MCF 10A (cell line): Measurements from ENCODE around the gene GID8. TPM values are rescaled to one million over a fixed set of nuclear protein-coding genes. Genes with fewer than 3 reads are reported as not detected.

Experiments used
- BruUV-seq: library from RNA; stranded (reverse); fragments of 400-500 nt; replicated peaks from 2 replicates; lab custom pipeline; 2021; lab: Mats Ljungman, UMichigan
- CTCF ChIA-PET: fragments of 300-600 bp; sonication (Branson Sonifier 250); formaldehyde crosslinking; extraction: SDS; loops from one replicate; lab custom pipeline; 2021; ENCODE audit warnings: antibody characterized with exemption, inconsistent platforms; lab: Yijun Ruan, JAX
- POLR2A ChIA-PET: fragments of 300-600, 350-650 bp; sonication (Branson Sonifier 250); formaldehyde crosslinking; extraction: SDS; loops from one replicate; lab custom pipeline; 2020; ENCODE audit warnings: antibody characterized with exemption, inconsistent platforms; lab: Yijun Ruan, JAX
- DNase-seq: peaks from one replicate; pipeline ENCODE4 v3.0.0-alpha.2; 2018; ENCODE audit not compliant: unreplicated experiment
- H3K27ac Mint-ChIP-seq: one replicate; pipeline ENCODE4 v1.8.0; 2022; ENCODE audit warnings: mild to moderate bottlenecking, low read depth, mixed read lengths; ENCODE audit not compliant: unreplicated experiment
- H3K27me3 Mint-ChIP-seq: one replicate; pipeline ENCODE4 v1.8.0; 2022; ENCODE audit warnings: mixed read lengths; ENCODE audit not compliant: insufficient read depth, unreplicated experiment
- H3K36me3 Mint-ChIP-seq: one replicate; pipeline ENCODE4 v1.8.0; 2022; ENCODE audit warnings: mild to moderate bottlenecking, moderate library complexity, mixed read lengths; ENCODE audit not compliant: insufficient read depth, unreplicated experiment
- H3K4me1 Mint-ChIP-seq: one replicate; pipeline ENCODE4 v1.8.0; 2022; ENCODE audit warnings: mixed read lengths; ENCODE audit not compliant: insufficient read depth, unreplicated experiment
- H3K4me3 Mint-ChIP-seq: one replicate; pipeline ENCODE4 v1.8.0; 2022; ENCODE audit warnings: mild to moderate bottlenecking, moderate library complexity, mixed read lengths; ENCODE audit not compliant: unreplicated experiment
- H3K9me3 Mint-ChIP-seq: one replicate; pipeline ENCODE4 v1.8.0; 2022; ENCODE audit warnings: mixed read lengths; ENCODE audit not compliant: unreplicated experiment
- CTCF ChIP-seq: fragments of 200-600 bp; IDR thresholded peaks from one replicate; pipeline ENCODE4 v1.8.0; 2022; ENCODE audit warnings: antibody characterized with exemption, mild to moderate bottlenecking; ENCODE audit not compliant: unreplicated experiment
- intact Hi-C: fragments of 100-400 bp; cut with micrococcal nuclease; formaldehyde crosslinking; loops from 2 replicates; pipeline ENCODE4 v1.14.1; 2022
- total RNA-seq: library from RNA; stranded (reverse); gene quantifications from 2 replicates; pipeline ENCODE4 v1.2.3, GENCODE V29; 2022

The GID8 gene
- total RNA-seq, 1 experiment from 2014 or later: 31.6 TPM

GRCh38 chr20:62964700-62965099, 26.8 kb downstream of the GID8 start:
- Mint-ChIP-seq H3K4me3 (no peak overlapping the region), H3K36me3 (no peaks in the 10 kb centered on the region), H3K4me1 (no peaks in the 10 kb centered on the region), H3K9me3 (no peaks in the 10 kb centered on the region), H3K27me3 (no peaks in the 10 kb centered on the region), H3K27ac (no peak overlapping the region)
- no TSS peak for BruUV-seq
- no peak for DNase-seq
- no peak for TF ChIP-seq CTCF
- intact Hi-C loops: no loop called here
- ChIA-PET CTCF (interaction anchor here (0.5 to 1.5 kb wide), 4 partner anchors 13 to 44 kb away, joined by 3 to 9 read pairs (median 3); no protein-coding TSS in a partner anchor), POLR2A (interaction anchor here (1.1 kb wide), 1 partner anchor 96 kb away, joined by 3 read pairs; no protein-coding TSS in a partner anchor)

DNA sequence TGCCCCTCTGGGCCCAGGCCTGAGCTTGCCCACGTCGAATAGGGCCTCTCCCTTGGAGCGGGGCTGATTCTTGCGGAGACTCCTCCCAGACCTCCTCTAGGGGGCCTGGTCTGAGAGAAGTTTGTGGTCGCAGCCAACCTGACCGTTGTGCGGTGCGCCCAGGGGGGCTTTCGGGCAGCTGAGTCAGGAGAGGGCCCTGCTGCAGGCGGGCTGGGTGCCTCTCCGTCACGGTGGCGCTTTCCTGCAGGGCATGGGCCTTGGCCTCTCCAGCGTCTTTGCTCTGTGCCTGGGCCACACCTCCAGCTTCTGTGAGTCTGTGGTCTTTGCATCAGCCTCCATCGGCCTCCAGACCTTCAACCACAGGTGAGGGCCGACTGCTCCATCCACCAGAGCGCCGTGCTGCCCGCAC, 27.4 kb downstream of the GID8 start:
- no peak for DNase-seq
- CTCF ChIA-PET: interaction anchor here (0.5 to 1.5 kb wide), 4 partner anchors 11 to 44 kb away, joined by 3 to 9 read pairs (median 3); no protein-coding TSS in a partner anchor
- Mint-ChIP-seq H3K4me3 (no peak overlapping the region), H3K4me1 (no peaks in the 10 kb centered on the region), H3K27me3 (no peaks in the 10 kb centered on the region), H3K27ac (no peak overlapping the region), H3K9me3 (no peaks in the 10 kb centered on the region), H3K36me3 (no peaks in the 10 kb centered on the region)
- POLR2A ChIA-PET: interaction anchor here (1.1 kb wide), 1 partner anchor 97 kb away, joined by 3 read pairs; no protein-coding TSS in a partner anchor
- BruUV-seq: no TSS peak
- intact Hi-C loops: no loop called here
- TF ChIP-seq CTCF: no peak

GRCh38 chr20:62966212-62967148, 28.5 kb downstream of the GID8 start:
- intact Hi-C loops: no loop called here
- Mint-ChIP-seq H3K9me3 (no peaks in the 10 kb centered on the region), H3K36me3 (no peaks in the 10 kb centered on the region), H3K4me1 (no peaks in the 10 kb centered on the region), H3K27me3 (peaks cover 6% of the 10 kb centered on the region), H3K4me3 (no peak overlapping the region), H3K27ac (no peak overlapping the region)
- DNase-seq: no peak
- no peak for TF ChIP-seq CTCF
- no TSS peak for BruUV-seq
- POLR2A ChIA-PET: interaction anchor here (0.6 kb wide), 1 partner anchor 50 kb away, joined by 3 read pairs; no protein-coding TSS in a partner anchor
- CTCF ChIA-PET: interaction anchor here (2.1 kb wide), 1 partner anchor 43 kb away, joined by 11 read pairs; no protein-coding TSS in a partner anchor

- H3K27ac Mint-ChIP-seq: no peak overlapping the region
- no peak for TF ChIP-seq CTCF
- no peak for DNase-seq
- no peak overlapping the region for H3K4me3 Mint-ChIP-seq
- BruUV-seq: no TSS peak
- H3K9me3 Mint-ChIP-seq: no peaks in the 10 kb centered on the region
- ChIA-PET POLR2A (interaction anchor here (0.6 kb wide), 1 partner anchor 51 kb away, joined by 3 read pairs; no protein-coding TSS in a partner anchor), CTCF (interaction anchor here (2.1 kb wide), 1 partner anchor 42 kb away, joined by 11 read pairs; no protein-coding TSS in a partner anchor)
- H3K36me3 Mint-ChIP-seq: no peaks in the 10 kb centered on the region
- H3K27me3 Mint-ChIP-seq: peaks cover 7% of the 10 kb centered on the region
- intact Hi-C loops: no loop called here
- peaks cover 4% of the 10 kb centered on the region for H3K4me1 Mint-ChIP-seq
These were observed 29.2 kb downstream of the GID8 start for GRCh38 chr20:62967149-62967501.
